ENCODE results near the gene DMXL2. TPM values are rescaled to one million over a fixed set of nuclear protein-coding genes. Genes with fewer than 3 reads are reported as not detected.

DMXL2 gene
- total RNA-seq, 1 experiment from 2014 or later = 10.9 TPM

DNA sequence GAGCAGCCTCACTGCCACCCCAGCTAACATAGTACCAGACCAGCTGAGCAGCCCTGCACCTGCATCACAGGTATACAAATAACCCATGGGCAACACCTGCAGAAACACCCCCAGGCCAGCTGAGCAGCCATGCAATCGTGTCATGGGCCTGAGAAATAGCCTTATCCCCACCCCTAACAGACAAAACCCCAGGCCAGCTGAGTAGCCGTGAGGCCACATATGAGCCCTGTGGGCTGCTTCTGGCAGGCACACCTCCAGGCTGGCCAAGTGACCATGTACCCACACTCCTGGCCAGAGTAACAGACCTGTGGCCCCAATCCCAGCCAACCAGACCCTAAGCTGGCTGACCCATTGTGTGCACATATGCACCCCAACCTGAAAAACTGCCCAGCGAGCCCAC, 138.6 kb downstream of the DMXL2 start:
- no peak overlapping the region for H3K9ac ChIP-seq (ENCODE audit: low read length)
- no peak overlapping the region for H2AFZ ChIP-seq (ENCODE audit: low read length)
- H3K9me2 ChIP-seq (replicated peaks; ENCODE audit: low read length) = no peaks in the 10 kb centered on the region
- H3K4me2 ChIP-seq (ENCODE audit: low read length) = no peak overlapping the region
- ChIA-PET POLR2A (ENCODE audit: unreplicated experiment) (no interaction called here), CTCF (no interaction called here)
- no peak overlapping the region for H3K27ac ChIP-seq (ENCODE audit: low read length)
- no peaks in the 10 kb centered on the region for H3K27me3 ChIP-seq (ENCODE audit: low read length)
- H3K79me2 ChIP-seq (ENCODE audit: low read length) = no peaks in the 10 kb centered on the region
- H4K20me1 ChIP-seq (ENCODE audit: low read length) = no peaks in the 10 kb centered on the region
- H3K4me3 ChIP-seq (ENCODE audit: low read length) = no peak overlapping the region
- TF ChIP-seq EZH2phosphoT487 (IDR thresholded peaks at IDR 0.05; ENCODE audit: borderline replicate concordance, low read length) = no peak
- no peak for TF ChIP-seq EZH2 (IDR thresholded peaks at IDR 0.05; ENCODE audit: low read length, unreplicated experiment)
- TF ChIP-seq, protein P1, sequence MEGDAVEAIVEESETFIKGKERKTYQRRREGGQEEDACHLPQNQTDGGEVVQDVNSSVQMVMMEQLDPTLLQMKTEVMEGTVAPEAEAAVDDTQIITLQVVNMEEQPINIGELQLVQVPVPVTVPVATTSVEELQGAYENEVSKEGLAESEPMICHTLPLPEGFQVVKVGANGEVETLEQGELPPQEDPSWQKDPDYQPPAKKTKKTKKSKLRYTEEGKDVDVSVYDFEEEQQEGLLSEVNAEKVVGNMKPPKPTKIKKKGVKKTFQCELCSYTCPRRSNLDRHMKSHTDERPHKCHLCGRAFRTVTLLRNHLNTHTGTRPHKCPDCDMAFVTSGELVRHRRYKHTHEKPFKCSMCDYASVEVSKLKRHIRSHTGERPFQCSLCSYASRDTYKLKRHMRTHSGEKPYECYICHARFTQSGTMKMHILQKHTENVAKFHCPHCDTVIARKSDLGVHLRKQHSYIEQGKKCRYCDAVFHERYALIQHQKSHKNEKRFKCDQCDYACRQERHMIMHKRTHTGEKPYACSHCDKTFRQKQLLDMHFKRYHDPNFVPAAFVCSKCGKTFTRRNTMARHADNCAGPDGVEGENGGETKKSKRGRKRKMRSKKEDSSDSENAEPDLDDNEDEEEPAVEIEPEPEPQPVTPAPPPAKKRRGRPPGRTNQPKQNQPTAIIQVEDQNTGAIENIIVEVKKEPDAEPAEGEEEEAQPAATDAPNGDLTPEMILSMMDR (conservative IDR thresholded peaks at IDR 0.05; ENCODE audit: low read depth, low read length) = no peak
- peaks cover 11% of the 10 kb centered on the region for H3K9me3 ChIP-seq (ENCODE audit: low read length)
- DNase-seq = no peak
- H3K4me1 ChIP-seq (ENCODE audit: insufficient read depth, low read length) = no peaks in the 10 kb centered on the region
- intact Hi-C loops (cut with micrococcal nuclease) = no loop called here
- H3F3A ChIP-seq (ENCODE audit: low read length, unreplicated experiment) = no peaks in the 10 kb centered on the region
- ATAC-seq = no peak
- peaks cover 20% of the 10 kb centered on the region for H3K36me3 ChIP-seq (ENCODE audit: low read depth, low read length)
- no TSS peak for BruUV-seq (replicated peaks)

DNA sequence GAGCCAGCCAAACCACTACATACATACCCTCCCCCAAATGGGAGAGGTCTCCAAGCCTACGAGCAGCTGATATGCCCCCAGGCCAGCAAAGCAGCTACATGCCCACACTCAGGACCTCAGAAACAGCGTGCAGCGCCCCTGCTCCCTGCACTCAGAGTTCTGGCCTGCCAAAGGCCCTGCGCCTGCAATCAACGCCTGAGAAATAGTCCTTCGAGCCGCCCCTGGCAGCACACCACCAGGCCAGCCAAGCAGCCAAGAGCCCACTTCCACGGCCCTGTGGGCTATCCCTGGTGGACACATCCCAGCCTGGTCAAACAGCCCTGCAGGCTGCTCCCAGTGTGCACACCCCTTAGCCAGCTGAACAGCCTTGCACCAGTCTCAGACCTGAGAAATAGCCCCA, 139.1 kb downstream of the DMXL2 start:
- POLR2A ChIA-PET (ENCODE audit: unreplicated experiment) = no interaction called here
- Histone ChIP-seq H3K27ac (ENCODE audit: low read length) (no peak overlapping the region), H3K9ac (ENCODE audit: low read length) (no peak overlapping the region), H4K20me1 (ENCODE audit: low read length) (no peaks in the 10 kb centered on the region), H3F3A (ENCODE audit: low read length, unreplicated experiment) (no peaks in the 10 kb centered on the region), H2AFZ (ENCODE audit: low read length) (no peak overlapping the region), H3K4me1 (ENCODE audit: insufficient read depth, low read length) (no peaks in the 10 kb centered on the region), H3K9me3 (ENCODE audit: low read length) (peaks cover 11% of the 10 kb centered on the region), H3K36me3 (ENCODE audit: low read depth, low read length) (peaks cover 20% of the 10 kb centered on the region), H3K4me3 (ENCODE audit: low read length) (no peak overlapping the region), H3K9me2 (replicated peaks; ENCODE audit: low read length) (no peaks in the 10 kb centered on the region), H3K4me2 (ENCODE audit: low read length) (no peak overlapping the region), H3K79me2 (ENCODE audit: low read length) (no peaks in the 10 kb centered on the region), H3K27me3 (ENCODE audit: low read length) (no peaks in the 10 kb centered on the region)
- no TSS peak for BruUV-seq (replicated peaks)
- DNase-seq = no peak
- ATAC-seq = no peak
- intact Hi-C loops (cut with micrococcal nuclease) = no loop called here
- TF ChIP-seq EZH2 (IDR thresholded peaks at IDR 0.05; ENCODE audit: low read length, unreplicated experiment) = no peak
- TF ChIP-seq, protein P1 (conservative IDR thresholded peaks at IDR 0.05; ENCODE audit: low read depth, low read length) = no peak
- TF ChIP-seq EZH2phosphoT487 (IDR thresholded peaks at IDR 0.05; ENCODE audit: borderline replicate concordance, low read length) = no peak
- CTCF ChIA-PET = no interaction called here

DNA sequence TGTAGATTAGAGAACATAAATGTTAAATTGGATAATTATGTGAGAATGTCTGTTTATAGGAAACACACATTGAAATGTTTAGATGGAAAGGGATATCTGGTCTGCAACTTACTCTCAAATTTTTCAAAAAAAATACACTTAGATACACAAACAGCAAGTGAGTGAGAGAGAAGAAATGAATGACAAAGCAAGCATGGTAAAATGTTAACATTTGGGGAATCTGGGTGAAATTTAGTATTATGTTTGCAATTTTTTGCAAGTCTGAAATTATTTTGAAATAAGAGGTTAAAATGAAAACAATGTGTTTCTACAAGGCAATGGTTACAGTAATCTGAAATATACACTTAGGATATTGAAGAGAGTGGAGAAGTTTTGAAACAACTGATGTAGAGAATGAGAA, 146.8 kb downstream of the DMXL2 start:
- no peaks in the 10 kb centered on the region for H3F3A ChIP-seq (ENCODE audit: low read length, unreplicated experiment)
- ChIA-PET POLR2A (ENCODE audit: unreplicated experiment) (no interaction called here), CTCF (no interaction called here)
- H3K9me2 ChIP-seq (replicated peaks; ENCODE audit: low read length) = no peaks in the 10 kb centered on the region
- H3K4me2 ChIP-seq (ENCODE audit: low read length) = no peak overlapping the region
- DNase-seq (no peak), ATAC-seq (no peak)
- H4K20me1 ChIP-seq (ENCODE audit: low read length) = no peaks in the 10 kb centered on the region
- no peak overlapping the region for H3K9ac ChIP-seq (ENCODE audit: low read length)
- no peak overlapping the region for H3K27ac ChIP-seq (ENCODE audit: low read length)
- no peaks in the 10 kb centered on the region for H3K4me1 ChIP-seq (ENCODE audit: insufficient read depth, low read length)
- H3K9me3 ChIP-seq (ENCODE audit: low read length) = no peaks in the 10 kb centered on the region
- H3K27me3 ChIP-seq (ENCODE audit: low read length) = no peaks in the 10 kb centered on the region
- H3K79me2 ChIP-seq (ENCODE audit: low read length) = no peaks in the 10 kb centered on the region
- H3K36me3 ChIP-seq (ENCODE audit: low read depth, low read length) = no peaks in the 10 kb centered on the region
- no peak for TF ChIP-seq EZH2phosphoT487 (IDR thresholded peaks at IDR 0.05; ENCODE audit: borderline replicate concordance, low read length)
- TF ChIP-seq EZH2 (IDR thresholded peaks at IDR 0.05; ENCODE audit: low read length, unreplicated experiment) = no peak
- TF ChIP-seq, protein P1 (conservative IDR thresholded peaks at IDR 0.05; ENCODE audit: low read depth, low read length) = no peak
- H2AFZ ChIP-seq (ENCODE audit: low read length) = no peak overlapping the region
- BruUV-seq (replicated peaks) = no TSS peak
- H3K4me3 ChIP-seq (ENCODE audit: low read length) = no peak overlapping the region
- intact Hi-C loops (cut with micrococcal nuclease) = no loop called here

Measured in PC-3 (cell line).